HUES64 (cell line): ENCODE results near the gene UAP1L1.
"Not testable (repeated sequence)": the region's sequence is repeated elsewhere in the genome, so short reads cannot be mapped to it uniquely, and the experiment has no call there.

ENCODE experiments used
- H3K27ac ChIP-seq: 2 replicates; pipeline ENCODE4 v1.7.0; 2013; ENCODE audit warnings: low read depth, low read length, inconsistent platforms
- H3K27me3 ChIP-seq: 2 replicates; pipeline ENCODE4 v1.6.1; 2013; ENCODE audit warnings: mild to moderate bottlenecking, low read length; ENCODE audit not compliant: insufficient read depth
- H3K36me3 ChIP-seq: 2 replicates; pipeline ENCODE4 v1.6.1; 2013; ENCODE audit warnings: mild to moderate bottlenecking, low read length; ENCODE audit not compliant: insufficient read depth
- H3K4me1 ChIP-seq: 2 replicates; pipeline ENCODE4 v1.6.1; 2013; ENCODE audit warnings: mild to moderate bottlenecking, low read length, moderate library complexity; ENCODE audit not compliant: insufficient read depth
- H3K4me3 ChIP-seq: 2 replicates; pipeline ENCODE4 v1.5.1; 2013; ENCODE audit warnings: mild to moderate bottlenecking, low read length, moderate library complexity
- H3K9ac ChIP-seq: 2 replicates; pipeline ENCODE4 v1.6.1; 2013; ENCODE audit warnings: mild to moderate bottlenecking, low read depth, low read length
- H3K9me3 ChIP-seq: 2 replicates; pipeline ENCODE4 v1.6.1; 2013; ENCODE audit warnings: low read depth, low read length; ENCODE audit not compliant: insufficient read depth
- WGBS: fragments of 150-250, 120-280 bp; methylation state at CpG from one replicate; pipeline ENCODE4 v1.1.7; 2013; ENCODE audit warnings: missing lambda C conversion rate; 5-methylcytosine and 5-hydroxymethylcytosine counted together

UAP1L1 gene

GRCh38 chr9:137114613-137115393 lies 37.5 kb downstream of the UAP1L1 start, which contains the start of gene DPP7:
Gene DPP7, minus strand, starts transcription at chr9:137114733. Its CDS starts 20 bp downstream, at chr9:137114713.
- Histone ChIP-seq H3K4me1 (no peaks in the 10 kb centered on the region), H3K9ac (no peak within 1 kb of the TSS; the same call in 1 of the 2 replicates), H3K9me3 (no peaks in the 10 kb centered on the region), H3K27ac (no peak within 1 kb of the TSS), H3K27me3 (peaks cover 38% of the 10 kb centered on the region), H3K36me3 (no peaks in the 10 kb centered on the region), H3K4me3 (peak within 1 kb of the TSS; percentile 39)
- 11% methylated on average over 70 of the region's 70 CpGs for WGBS

GRCh38 chr9:137115394-137116026 lies 38.2 kb downstream of the UAP1L1 start:
- Histone ChIP-seq H3K9ac (no peak overlapping the region), H3K4me3 (no peak overlapping the region; the same call in 1 of the 2 replicates), H3K27ac (no peak overlapping the region), H3K4me1 (no peaks in the 10 kb centered on the region), H3K9me3 (no peaks in the 10 kb centered on the region), H3K27me3 (peaks cover 38% of the 10 kb centered on the region), H3K36me3 (no peaks in the 10 kb centered on the region)
- WGBS: 87% methylated on average over 21 of the region's 21 CpGs

- H3K27ac ChIP-seq: no peak overlapping the region
- H3K27me3 ChIP-seq: peaks cover 38% of the 10 kb centered on the region
- no peaks in the 10 kb centered on the region for H3K9me3 ChIP-seq
- H3K4me1 ChIP-seq: no peaks in the 10 kb centered on the region
- no peaks in the 10 kb centered on the region for H3K36me3 ChIP-seq
- H3K4me3 ChIP-seq: no peak overlapping the region
- WGBS: 70% methylated on average over 6 of the region's 6 CpGs
- H3K9ac ChIP-seq: no peak overlapping the region
Observed at GRCh38 chr9:137116027-137116507, 38.8 kb downstream of the UAP1L1 start.

- Histone ChIP-seq H3K9ac (no peak overlapping the region), H3K27me3 (peaks cover 38% of the 10 kb centered on the region), H3K36me3 (no peaks in the 10 kb centered on the region), H3K27ac (no peak overlapping the region), H3K4me3 (no peak overlapping the region), H3K9me3 (no peaks in the 10 kb centered on the region), H3K4me1 (no peaks in the 10 kb centered on the region)
- WGBS: 81% methylated on average over 17 of the region's 17 CpGs
Observed at GRCh38 chr9:137116728-137117127, 39.4 kb downstream of the UAP1L1 start.

GRCh38 chr9:137117269-137117731 lies 40.0 kb downstream of the UAP1L1 start:
- Histone ChIP-seq H3K27ac (no peak overlapping the region), H3K27me3 (peaks cover 38% of the 10 kb centered on the region), H3K9ac (no peak overlapping the region)

GRCh38 chr9:137118092-137118603 lies 40.8 kb downstream of the UAP1L1 start:
- H3K36me3 ChIP-seq, H3K4me1 ChIP-seq, H3K9ac ChIP-seq, H3K9me3 ChIP-seq, H3K4me3 ChIP-seq, H3K27ac ChIP-seq: not testable (repeated sequence)
- peaks cover 33% of the 10 kb centered on the region for H3K27me3 ChIP-seq
- WGBS: 88% methylated on average over 11 of the region's 12 CpGs

More at GRCh38 chr9:137117269-137117731, 40.0 kb downstream of the UAP1L1 start:
- Histone ChIP-seq H3K36me3 (no peaks in the 10 kb centered on the region), H3K4me3 (no peak overlapping the region), H3K9me3 (no peaks in the 10 kb centered on the region), H3K4me1 (no peaks in the 10 kb centered on the region)
- WGBS: 84% methylated on average over 13 of the region's 15 CpGs

GRCh38 chr9:137121927-137122795 lies 44.8 kb downstream of the UAP1L1 start:
- H3K36me3 ChIP-seq, H3K4me3 ChIP-seq, H3K27ac ChIP-seq, H3K27me3 ChIP-seq, H3K4me1 ChIP-seq, H3K9ac ChIP-seq, H3K9me3 ChIP-seq: not testable (repeated sequence)
- 84% methylated on average over 14 of the region's 25 CpGs for WGBS

- not testable (repeated sequence) for H3K36me3 ChIP-seq, H3K9ac ChIP-seq, H3K4me3 ChIP-seq, H3K4me1 ChIP-seq, H3K27me3 ChIP-seq, H3K27ac ChIP-seq, H3K9me3 ChIP-seq
- 90% methylated on average over 16 of the region's 16 CpGs for WGBS
Observed at GRCh38 chr9:137122796-137123467, 45.6 kb downstream of the UAP1L1 start.

GRCh38 chr9:137123468-137123837 lies 46.1 kb downstream of the UAP1L1 start:
- H3K27ac ChIP-seq: no peak overlapping the region
- no peaks in the 10 kb centered on the region for H3K4me1 ChIP-seq
- no peak overlapping the region for H3K9ac ChIP-seq
- H3K27me3 ChIP-seq: no peaks in the 10 kb centered on the region
- 89% methylated on average over 5 of the region's 5 CpGs for WGBS
- no peaks in the 10 kb centered on the region for H3K9me3 ChIP-seq
- no peak overlapping the region for H3K4me3 ChIP-seq
- no peaks in the 10 kb centered on the region for H3K36me3 ChIP-seq

GRCh38 chr9:137123952-137124462 lies 46.7 kb downstream of the UAP1L1 start:
- H3K9ac ChIP-seq, H3K4me3 ChIP-seq, H3K4me1 ChIP-seq, H3K36me3 ChIP-seq, H3K27me3 ChIP-seq, H3K9me3 ChIP-seq, H3K27ac ChIP-seq: not testable (repeated sequence)
- WGBS: 95% methylated on average over 4 of the region's 5 CpGs
